Thymus (tissue), 11 donors: ENCODE measurements around the gene BPIFB2. TPM values are rescaled to one million over a fixed set of nuclear protein-coding genes. Genes with fewer than 3 reads are reported as not detected.
A peak's percentile ranks its signal among the peaks of the same experiment; 100 is the strongest.

Source experiments
- DNase-seq, 9 donors: peaks; one replicate each; pipeline ENCODE4 v3.0.0-alpha.2; 2013; ENCODE audit warnings: low spot score in 9 of 9, low read depth in 6 of 9, missing footprints in 1 of 9
- H3K27ac ChIP-seq, 2 donors: one replicate each; pipeline ENCODE4 v1.5.1; 2013; ENCODE audit warnings: control low read depth in 1 of 2, low read depth in 1 of 2, low read length in 1 of 2, mild to moderate bottlenecking in 1 of 2, moderate library complexity in 1 of 2
- H3K27me3 ChIP-seq, 2 donors: one replicate each; pipeline ENCODE4 v1.5.1; 2013; ENCODE audit warnings: low read length in 1 of 2; ENCODE audit not compliant: control insufficient read depth in 2 of 2, insufficient read depth in 1 of 2
- H3K36me3 ChIP-seq, 2 donors: one replicate each; pipeline ENCODE4 v1.5.1; 2013; ENCODE audit warnings: low read length in 1 of 2, mild to moderate bottlenecking in 1 of 2, moderate library complexity in 1 of 2; ENCODE audit not compliant: control insufficient read depth in 2 of 2, insufficient read depth in 2 of 2
- H3K4me1 ChIP-seq, 2 donors: one replicate each; pipeline ENCODE4 v1.5.1; 2013; ENCODE audit warnings: low read length in 2 of 2; ENCODE audit not compliant: control insufficient read depth in 2 of 2, insufficient read depth in 2 of 2
- H3K4me3 ChIP-seq, 2 donors: one replicate each; pipeline ENCODE4 v1.5.1; 2013; ENCODE audit warnings: low read length in 2 of 2, control low read depth in 1 of 2, mild to moderate bottlenecking in 1 of 2
- H3K9me3 ChIP-seq, 2 donors: one replicate each; pipeline ENCODE4 v1.5.1; 2013; ENCODE audit warnings: low read length in 1 of 2, mild to moderate bottlenecking in 1 of 2; ENCODE audit not compliant: control insufficient read depth in 2 of 2, insufficient read depth in 1 of 2
- WGBS: extraction: QIAGEN DNeasy Blood & Tissue Kit; methylation state at CpG from one replicate; pipeline ENCODE4 v1.1.7; 2013; 5-methylcytosine and 5-hydroxymethylcytosine counted together
- polyA plus RNA-seq: library from polyadenylated mRNA; stranded (reverse); fragments of 200-250 nt; gene quantifications from one replicate; pipeline ENCODE4 v1.2.3, GENCODE V29; 2013
- total RNA-seq: library from RNA; stranded (reverse); fragments of 120-200 nt; gene quantifications from one replicate; pipeline ENCODE4 v1.2.4, GENCODE V29; 2013
- donor health status: healthy.

BPIFB2 gene
- total and polyA plus RNA-seq, 2 donors: 0.05 to 0.73 TPM

DNA sequence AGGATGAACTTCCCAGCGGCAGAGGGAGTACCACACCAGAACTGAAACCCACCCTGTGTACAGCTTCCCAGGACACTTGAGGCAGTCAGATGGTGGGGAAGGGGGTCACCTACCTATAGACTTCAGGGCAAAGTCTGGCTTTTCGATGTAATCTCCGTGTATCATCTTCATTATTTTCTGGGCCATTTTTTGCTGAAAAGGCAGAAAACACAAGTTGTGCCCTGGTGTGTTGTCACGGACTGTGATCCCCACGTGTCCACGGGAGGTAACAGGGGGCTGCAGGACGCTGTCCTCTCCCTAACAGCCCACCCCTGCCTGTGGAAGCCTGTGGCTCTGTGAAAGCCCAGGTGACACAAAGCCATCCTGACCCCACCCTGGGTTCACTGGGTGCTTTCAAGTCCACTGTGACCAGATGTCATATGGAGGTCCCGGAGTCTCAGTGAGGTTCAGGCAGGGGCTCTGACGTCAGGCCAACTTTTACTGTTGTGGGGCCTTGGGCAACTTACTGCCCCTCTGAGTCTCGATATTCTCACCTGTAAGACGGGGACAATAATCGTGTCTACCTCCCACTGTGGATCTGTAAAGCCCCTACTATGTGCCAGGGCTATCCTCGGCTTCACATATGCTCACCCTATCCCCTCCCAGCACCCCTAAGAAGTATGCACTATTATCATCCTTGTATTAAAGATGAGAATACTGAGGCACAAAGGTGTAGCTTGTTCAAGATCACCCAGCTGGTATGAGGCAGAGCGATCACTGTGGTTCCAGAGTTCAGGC is 17.8 kb upstream of the BPIFB2 start:
- peaks cover 25 to 52% of the 10 kb centered on the region in 2 donors for H3K4me1 ChIP-seq
- DNase-seq: no peak
- no peaks in the 10 kb centered on the region for H3K27me3 ChIP-seq
- H3K4me3 ChIP-seq: no peak overlapping the region
- H3K27ac ChIP-seq: no peak overlapping the region
- no peaks in the 10 kb centered on the region for H3K9me3 ChIP-seq
- no peaks in the 10 kb centered on the region for H3K36me3 ChIP-seq
- 95% methylated on average over 14 of the region's 14 CpGs for WGBS

DNA sequence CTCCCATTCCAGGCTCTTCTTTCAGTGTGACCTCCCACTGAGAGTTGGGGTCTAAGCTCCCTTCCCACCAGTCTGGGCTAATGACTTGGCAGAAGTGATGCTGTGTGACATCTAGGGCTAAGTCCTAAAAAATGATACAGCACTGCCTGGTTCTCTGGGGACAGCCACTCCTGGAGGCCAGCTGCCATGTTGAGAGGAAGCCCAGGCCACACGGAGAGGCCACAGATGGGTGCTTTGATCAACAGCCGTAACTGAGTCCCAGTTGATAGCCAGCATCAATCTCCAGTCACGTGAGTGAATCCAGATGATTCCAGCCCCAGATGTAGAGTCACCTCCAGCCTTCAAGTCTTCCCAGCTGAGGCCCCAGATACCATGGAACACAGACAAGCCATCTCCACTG is 17.1 kb upstream of the BPIFB2 start:
- no peaks in the 10 kb centered on the region for H3K36me3 ChIP-seq
- WGBS: 93% methylated on average over 3 of the region's 3 CpGs
- no peaks in the 10 kb centered on the region for H3K27me3 ChIP-seq
- DNase-seq: no peak
- H3K27ac ChIP-seq: peak overlapping the region in 1 of 2 donors; percentile 97
- H3K4me3 ChIP-seq: no peak overlapping the region
- peaks cover 25 to 50% of the 10 kb centered on the region in 2 donors for H3K4me1 ChIP-seq
- peaks cover 0 to 1% of the 10 kb centered on the region in 2 donors for H3K9me3 ChIP-seq

DNA sequence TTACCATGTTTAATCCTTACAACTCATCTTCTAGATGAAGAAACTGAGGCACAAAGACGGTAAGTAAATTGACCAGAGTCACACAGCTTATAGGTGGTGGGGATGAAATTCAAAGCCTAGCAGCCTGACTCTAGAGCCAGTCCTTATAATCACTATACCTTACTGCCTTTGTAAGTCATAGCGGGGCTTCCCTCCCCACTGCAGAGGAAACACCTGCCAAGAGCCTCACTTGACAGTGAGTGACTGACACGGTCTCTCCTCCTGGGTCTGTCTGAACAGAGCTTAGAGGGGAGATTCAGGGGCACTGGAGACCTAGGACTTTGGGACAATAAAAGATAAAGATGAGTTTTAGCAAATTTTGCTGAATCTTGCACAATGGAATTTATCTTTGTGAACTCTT is 16.1 kb upstream of the BPIFB2 start:
- Histone ChIP-seq H3K27me3 (no peaks in the 10 kb centered on the region), H3K4me1 (peaks cover 25 to 50% of the 10 kb centered on the region in 2 donors), H3K36me3 (no peaks in the 10 kb centered on the region), H3K9me3 (peaks cover 1 to 3% of the 10 kb centered on the region in 2 donors), H3K27ac (peak overlapping the region; percentile 64 to 97), H3K4me3 (no peak overlapping the region)
- WGBS: 4% methylated on average over 3 of the region's 3 CpGs
- DNase-seq: peak in 8 of 9 donors; percentile 50 to 91 (median 76)

DNA sequence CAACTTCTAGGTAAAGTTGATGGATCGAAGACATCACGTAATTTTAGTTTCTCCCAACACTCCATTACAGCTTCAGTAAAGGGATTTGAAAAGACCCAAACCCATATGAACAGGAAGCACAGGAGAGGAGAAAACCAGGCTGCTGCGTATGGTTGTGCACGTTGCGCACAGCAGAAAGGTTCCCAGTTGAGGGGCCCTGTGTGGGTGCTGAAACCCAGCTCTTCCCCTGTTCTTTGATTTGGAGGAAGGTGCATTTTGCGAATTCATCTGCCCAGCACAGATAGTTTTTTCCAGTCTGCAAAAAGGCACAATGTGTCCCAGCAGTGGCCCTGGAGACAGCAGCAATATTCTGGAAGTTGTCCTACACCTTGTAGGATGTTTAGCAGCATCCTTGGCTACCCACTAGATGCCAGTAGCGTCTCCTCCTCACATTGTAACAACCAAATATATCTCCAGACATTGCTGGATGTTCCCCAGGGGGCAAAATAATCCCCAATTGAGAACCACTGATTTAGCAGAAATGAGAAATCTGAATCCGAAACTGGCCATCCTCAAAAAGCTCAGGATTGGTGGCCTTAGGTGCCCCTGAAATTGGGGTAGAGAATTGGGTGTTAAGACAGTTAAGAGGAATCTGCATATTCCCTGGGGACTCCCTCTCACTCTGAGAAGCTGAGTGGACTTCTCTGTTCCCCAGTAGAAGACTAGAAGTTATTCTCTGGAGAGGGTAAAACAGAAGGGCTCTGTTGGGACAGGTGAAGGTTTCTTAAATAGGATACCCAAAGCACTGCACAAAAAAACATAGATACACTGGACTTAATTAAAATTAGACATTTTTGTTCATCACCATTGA is 15.5 kb upstream of the BPIFB2 start:
- H3K27ac ChIP-seq: peak overlapping the region; percentile 64 to 97
- peak in 3 of 9 donors; percentile 41 to 73 (median 53) for DNase-seq
- WGBS: 55% methylated on average over 8 of the region's 8 CpGs

DNA sequence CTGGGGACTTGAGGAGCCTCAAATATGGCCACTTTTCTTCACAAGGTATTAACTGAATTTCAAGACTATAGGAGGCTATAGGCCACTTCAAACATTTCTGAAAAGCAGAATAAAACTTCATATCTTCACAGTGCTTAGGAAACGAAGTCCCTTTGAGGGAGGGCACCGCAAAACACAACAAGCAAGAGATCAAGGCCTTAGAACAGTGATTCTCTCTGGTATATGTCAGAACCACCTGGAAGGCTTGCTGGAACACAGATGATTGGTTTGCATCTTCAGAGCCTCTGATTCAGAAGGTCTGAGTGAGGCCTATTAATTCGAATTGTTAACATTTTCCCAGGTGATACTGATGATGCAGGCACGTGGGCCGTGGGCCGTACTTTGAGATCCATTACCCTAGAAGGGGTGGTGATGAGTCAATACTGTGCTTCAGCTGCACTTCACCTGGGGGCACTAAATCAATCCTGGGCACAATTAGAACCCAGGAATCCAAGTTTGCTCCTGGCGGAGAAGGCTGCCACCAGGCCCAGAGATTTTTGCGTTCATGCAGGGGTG is 13.9 kb upstream of the BPIFB2 start:
- Histone ChIP-seq H3K27me3 (no peaks in the 10 kb centered on the region), H3K9me3 (peaks cover 1 to 3% of the 10 kb centered on the region in 2 donors), H3K36me3 (no peaks in the 10 kb centered on the region), H3K4me1 (peaks cover 25 to 46% of the 10 kb centered on the region in 2 donors), H3K4me3 (no peak overlapping the region), H3K27ac (peak overlapping the region; percentile 43 to 71)
- peak in 3 of 9 donors; percentile 48 to 82 (median 57) for DNase-seq
- 81% methylated on average over 8 of the region's 8 CpGs for WGBS

More for the DNA sequence above, 15.5 kb upstream of the BPIFB2 start:
- H3K36me3 ChIP-seq: no peaks in the 10 kb centered on the region
- peaks cover 25 to 50% of the 10 kb centered on the region in 2 donors for H3K4me1 ChIP-seq
- H3K9me3 ChIP-seq: peaks cover 1 to 3% of the 10 kb centered on the region in 2 donors
- no peak overlapping the region for H3K4me3 ChIP-seq
- H3K27me3 ChIP-seq: no peaks in the 10 kb centered on the region

DNA sequence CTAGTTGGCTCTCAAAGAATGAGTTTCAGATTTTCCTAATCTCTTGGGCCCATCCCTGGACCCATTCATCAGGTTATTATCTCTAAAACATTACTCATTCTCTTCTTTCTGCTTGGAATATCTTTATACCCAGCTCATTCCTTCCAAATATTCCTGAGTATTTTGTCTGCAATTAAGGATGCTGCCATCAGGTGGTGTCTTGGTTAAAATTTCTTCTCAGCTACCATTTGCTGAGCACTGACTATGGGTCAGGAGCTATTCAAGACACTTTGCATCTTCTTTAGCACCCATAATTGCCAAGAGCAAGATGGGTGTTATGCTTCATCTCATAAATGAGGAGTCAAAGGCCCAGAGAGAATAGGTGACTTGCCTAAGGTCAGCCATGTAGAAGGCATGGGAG is 11.7 kb upstream of the BPIFB2 start:
- Histone ChIP-seq H3K27ac (no peak overlapping the region), H3K36me3 (no peaks in the 10 kb centered on the region), H3K9me3 (peaks cover 1 to 3% of the 10 kb centered on the region in 2 donors), H3K4me3 (no peak overlapping the region), H3K27me3 (no peaks in the 10 kb centered on the region), H3K4me1 (peaks cover 17 to 36% of the 10 kb centered on the region in 2 donors)
- no peak for DNase-seq

DNA sequence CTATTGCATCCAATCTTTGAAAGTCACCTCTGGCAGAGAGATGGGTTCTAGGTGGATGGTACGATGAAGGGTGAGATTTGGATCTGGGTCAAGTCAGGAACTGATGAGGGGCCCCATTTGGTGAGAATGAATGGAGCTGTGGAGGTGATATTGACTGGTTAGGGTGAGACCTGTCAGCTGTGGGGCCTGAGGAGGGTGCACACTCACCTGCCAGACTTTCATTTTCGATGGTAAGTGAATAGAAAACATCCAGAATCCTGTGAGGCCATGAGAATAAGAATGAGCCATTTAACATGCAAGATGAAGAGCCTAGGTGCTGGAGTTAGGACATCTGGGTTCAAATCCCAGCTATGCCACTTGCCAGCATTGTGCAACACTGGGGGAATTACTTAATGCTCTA is 10.1 kb upstream of the BPIFB2 start:
- Histone ChIP-seq H3K4me1 (peaks cover 5 to 20% of the 10 kb centered on the region in 2 donors), H3K4me3 (no peak overlapping the region), H3K27me3 (no peaks in the 10 kb centered on the region), H3K36me3 (no peaks in the 10 kb centered on the region), H3K9me3 (peaks cover 1 to 3% of the 10 kb centered on the region in 2 donors), H3K27ac (no peak overlapping the region)
- no peak for DNase-seq
- 92% methylated on average over 2 of the region's 2 CpGs for WGBS

DNA sequence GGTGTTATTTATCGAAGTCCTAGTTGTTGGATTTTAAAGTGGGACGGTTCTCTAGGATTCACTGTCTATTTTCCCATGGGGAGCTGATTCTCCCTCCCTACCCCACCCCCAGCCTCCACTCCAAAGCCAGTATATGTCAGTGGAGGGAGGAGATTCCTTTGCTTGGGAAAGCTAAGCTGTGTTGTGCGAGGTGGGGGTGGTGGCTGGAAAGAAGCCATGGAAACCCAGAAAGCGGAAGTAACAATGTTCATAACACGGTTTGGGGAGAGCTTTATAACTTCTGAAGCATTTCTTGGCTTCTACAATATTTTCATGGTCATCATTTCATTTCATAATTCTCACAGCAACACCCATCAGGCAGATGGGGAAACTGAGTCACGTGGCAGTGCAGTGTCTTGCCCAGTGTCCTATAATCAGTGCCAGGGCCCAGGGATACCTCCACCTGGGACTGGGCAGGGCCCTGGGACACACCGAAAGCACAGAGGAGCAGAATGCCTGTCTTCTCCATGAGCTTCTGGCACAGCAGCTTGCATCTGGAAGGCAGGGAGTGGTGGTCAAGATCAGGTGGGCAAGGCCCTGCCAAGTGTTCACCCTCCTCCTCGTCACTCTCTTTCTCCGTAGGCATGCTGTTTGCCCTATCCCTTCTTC is 7.8 kb upstream of the BPIFB2 start:
- no peaks in the 10 kb centered on the region for H3K27me3 ChIP-seq
- H3K4me3 ChIP-seq: no peak overlapping the region
- H3K9me3 ChIP-seq: peaks cover 1 to 6% of the 10 kb centered on the region in 2 donors
- no peaks in the 10 kb centered on the region for H3K4me1 ChIP-seq
- WGBS: 68% methylated on average over 9 of the region's 9 CpGs
- no peak overlapping the region for H3K27ac ChIP-seq
- no peak for DNase-seq
- H3K36me3 ChIP-seq: no peaks in the 10 kb centered on the region
